K562 (cell line): ENCODE results near the gene HMGN1. TPM values are rescaled to one million over a fixed set of nuclear protein-coding genes. Genes with fewer than 3 reads are reported as not detected.

ENCODE experiments used
- KLF13 ChIP-seq: fragments of 450-650 bp; IDR thresholded peaks from 2 replicates; pipeline ENCODE4 v1.6.1; 2016; ENCODE audit warnings: missing genetic modification characterization, low read depth, mild to moderate bottlenecking, missing compliant biosample characterization, moderate library complexity, borderline replicate concordance
- L3MBTL2 ChIP-seq: fragments of 450-650 bp; IDR thresholded peaks from 2 replicates; pipeline ENCODE4 v1.6.1; 2016; ENCODE audit warnings: mild to moderate bottlenecking, moderate library complexity
- MYC ChIP-seq, 2 experiments: fragments of 250-450 bp in 1 of 2; sonication (Bioruptor Pico) in 1 of 2; IDR thresholded peaks; 2 replicates each; pipeline versions ENCODE4 v1.5.1 to v1.6.1; 2012 to 2021; ENCODE audit warnings: low read depth in 2 of 2, borderline replicate concordance in 1 of 2, improper control_type of control experiment in 1 of 2, low read length in 1 of 2, mild to moderate bottlenecking in 1 of 2, moderate library complexity in 1 of 2
- RAD21 ChIP-seq, 2 experiments: fragments of 250-450 bp in 1 of 2; fragments of 450-650 bp in 1 of 2; sonication (Bioruptor Pico) in 1 of 2; formaldehyde crosslinking in 1 of 2; IDR thresholded peaks in 1 of 2; conservative IDR thresholded peaks in 1 of 2; 2 replicates each; pipeline versions ENCODE4 v1.4.0 to v1.8.0; 2020 to 2022; ENCODE audit warnings: mild to moderate bottlenecking in 2 of 2, moderate library complexity in 1 of 2
- SMARCC2 ChIP-seq: fragments of 450-650 bp; IDR thresholded peaks from 2 replicates; pipeline ENCODE4 v1.6.1; 2017; ENCODE audit warnings: antibody characterized with exemption, moderate library complexity, mild to moderate bottlenecking, low read depth
- YY1 ChIP-seq, 3 experiments: IDR thresholded peaks; 2 replicates each; pipeline ENCODE4 v1.6.1; 2011; ENCODE audit warnings: low read length in 2 of 3, mild to moderate bottlenecking in 2 of 3, moderate library complexity in 2 of 3, borderline replicate concordance in 1 of 3, control low read depth in 1 of 3, low read depth in 1 of 3; ENCODE audit not compliant: insufficient read depth in 3 of 3, insufficient replicate concordance in 2 of 3, control insufficient read depth in 1 of 3, insufficient read length in 1 of 3; ENCODE audit errors: extremely low read depth in 1 of 3
- polyA plus RNA-seq, 8 experiments: library from polyadenylated mRNA; depleted of rRNA in 4 of 8; stranded (reverse) in 5 of 8; unstranded in 3 of 8; fragments of >200 nt; fragmentation: Nextera tagmentation in 2 of 8; fragmentation: Illumina TruSeq in 1 of 8; extraction: Ambion mirVana in 2 of 8; extraction: Trizol in 1 of 8; gene quantifications; 2 replicates each; pipeline versions ENCODE4 v1.2.1 to v1.2.3, GENCODE V29; 2011 to 2014; ENCODE audit warnings: inconsistent platforms in 1 of 8, missing spikeins in 1 of 8
- total RNA-seq, 7 experiments: library from RNA; depleted of rRNA in 6 of 7; stranded (reverse); fragments of >200 nt in 6 of 7; fragmentation: Illumina TruSeq in 2 of 7; extraction: Trizol in 2 of 7; gene quantifications; 2 replicates each; pipeline versions ENCODE4 v1.2.1 to v1.2.3, GENCODE V29; 2011 to 2021; ENCODE audit warnings: low replicate concordance in 1 of 7
- TF ChIP-seq, protein P1 (sequence below), 3 experiments: IDR thresholded peaks in 2 of 3; conservative IDR thresholded peaks in 1 of 3; 2 replicates each; pipeline ENCODE4 v1.5.1; 2011 to 2012; ENCODE audit warnings: low read length in 3 of 3, mild to moderate bottlenecking in 3 of 3, control low read depth in 2 of 3, improper control_type of control experiment in 1 of 3, inconsistent platforms in 1 of 3, low read depth in 1 of 3, mixed read lengths in 1 of 3, moderate library complexity in 1 of 3; ENCODE audit not compliant: insufficient read depth in 2 of 3

The HMGN1 gene
- total and polyA plus RNA-seq, 9 of the 15 experiments (the other 6 are each of a cell fraction or from before 2014, with no cell fraction given): 124 to 626 (median 498) TPM

DNA sequence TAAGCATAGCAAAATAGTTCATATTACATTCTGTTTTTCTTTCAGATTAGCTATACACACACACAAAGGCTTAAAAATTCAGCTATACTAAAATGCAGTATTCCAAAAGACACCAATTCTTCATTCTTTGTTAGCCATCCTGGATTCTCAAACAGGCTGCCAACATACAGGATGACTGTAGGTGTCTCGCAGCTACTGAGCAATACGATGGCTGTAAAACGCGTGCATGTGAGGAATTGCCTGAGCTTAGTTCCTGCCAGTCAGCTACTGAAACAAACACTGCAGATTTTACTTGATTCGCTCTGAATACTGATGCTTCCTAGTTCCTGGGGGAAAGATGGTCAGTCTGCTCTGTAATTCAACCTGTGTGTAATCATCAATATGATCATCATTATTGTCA is 24.7 kb upstream of the HMGN1 start (continued):
- TF ChIP-seq, protein P1, sequence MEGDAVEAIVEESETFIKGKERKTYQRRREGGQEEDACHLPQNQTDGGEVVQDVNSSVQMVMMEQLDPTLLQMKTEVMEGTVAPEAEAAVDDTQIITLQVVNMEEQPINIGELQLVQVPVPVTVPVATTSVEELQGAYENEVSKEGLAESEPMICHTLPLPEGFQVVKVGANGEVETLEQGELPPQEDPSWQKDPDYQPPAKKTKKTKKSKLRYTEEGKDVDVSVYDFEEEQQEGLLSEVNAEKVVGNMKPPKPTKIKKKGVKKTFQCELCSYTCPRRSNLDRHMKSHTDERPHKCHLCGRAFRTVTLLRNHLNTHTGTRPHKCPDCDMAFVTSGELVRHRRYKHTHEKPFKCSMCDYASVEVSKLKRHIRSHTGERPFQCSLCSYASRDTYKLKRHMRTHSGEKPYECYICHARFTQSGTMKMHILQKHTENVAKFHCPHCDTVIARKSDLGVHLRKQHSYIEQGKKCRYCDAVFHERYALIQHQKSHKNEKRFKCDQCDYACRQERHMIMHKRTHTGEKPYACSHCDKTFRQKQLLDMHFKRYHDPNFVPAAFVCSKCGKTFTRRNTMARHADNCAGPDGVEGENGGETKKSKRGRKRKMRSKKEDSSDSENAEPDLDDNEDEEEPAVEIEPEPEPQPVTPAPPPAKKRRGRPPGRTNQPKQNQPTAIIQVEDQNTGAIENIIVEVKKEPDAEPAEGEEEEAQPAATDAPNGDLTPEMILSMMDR (IDR thresholded peaks at IDR 0.05 in 2 of 3, conservative IDR thresholded peaks at IDR 0.05 in 1 of 3; ENCODE audit: insufficient read depth in 2 of 3, low read depth in 1 of 3, low read length in 3 of 3): peak; percentile 40 to 67 (median 67); a peak in 5 of 6 replicates
- peak; percentile 56; the same call in 1 of the 2 replicates for TF ChIP-seq L3MBTL2
- TF ChIP-seq SMARCC2: no peak
- no peak for TF ChIP-seq KLF13
- TF ChIP-seq RAD21 (CRISPR knock-in tag; conservative IDR thresholded peaks at IDR 0.05 in 1 of 2, IDR thresholded peaks at IDR 0.05 in 1 of 2): peak; percentile 39 to 69; a peak in 3 of 4 replicates
- peak; percentile 52; the same call in 1 of the 2 replicates for TF ChIP-seq MYC (IDR thresholded peaks at IDR 0.05; ENCODE audit: low read depth, low read length)
- TF ChIP-seq MYC (CRISPR knock-in tag; IDR thresholded peaks at IDR 0.05; ENCODE audit: borderline replicate concordance, low read depth): no peak
- no peak for TF ChIP-seq YY1 (IDR thresholded peaks at IDR 0.05; ENCODE audit: borderline replicate concordance in 1 of 3, control insufficient read depth in 1 of 3, extremely low read depth in 1 of 3, insufficient read depth in 3 of 3, insufficient read length in 1 of 3, insufficient replicate concordance in 2 of 3, low read depth in 1 of 3, low read length in 2 of 3)
